AG09319 (cell line): ENCODE measurements around the gene SEC14L2.

Experiments
- DNase-seq: peaks from one replicate; pipeline ENCODE4 v3.0.0-alpha.2; 2010; ENCODE audit warnings: low read depth; ENCODE audit errors: extremely low read depth
- TF ChIP-seq, protein P1 (sequence below): IDR thresholded peaks from 2 replicates; pipeline ENCODE4 v1.5.1; 2011; ENCODE audit warnings: low read depth, mild to moderate bottlenecking, inconsistent platforms, low read length, moderate library complexity

The SEC14L2 gene

DNA sequence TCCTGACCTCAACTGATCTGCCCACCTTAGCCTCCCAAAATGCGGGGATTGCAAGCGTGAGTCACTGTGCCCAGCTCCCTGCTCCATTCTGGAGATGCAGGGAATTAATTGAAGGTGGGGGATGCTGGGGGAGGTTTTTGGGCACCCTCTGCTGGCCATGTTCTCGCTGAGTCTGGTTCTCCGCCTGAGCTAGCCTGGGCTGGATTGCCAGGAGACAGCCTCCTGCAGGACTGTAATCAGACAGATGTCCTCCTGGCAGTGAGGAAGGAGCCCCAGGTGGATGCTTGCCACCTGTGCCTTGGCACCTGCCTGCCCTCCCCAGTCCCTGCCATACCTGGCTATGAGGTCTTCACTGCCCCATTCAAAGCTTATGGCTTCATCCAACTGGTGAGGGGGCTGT, 34.1 kb downstream of the SEC14L2 start:
- no peak for DNase-seq
- TF ChIP-seq, protein P1, sequence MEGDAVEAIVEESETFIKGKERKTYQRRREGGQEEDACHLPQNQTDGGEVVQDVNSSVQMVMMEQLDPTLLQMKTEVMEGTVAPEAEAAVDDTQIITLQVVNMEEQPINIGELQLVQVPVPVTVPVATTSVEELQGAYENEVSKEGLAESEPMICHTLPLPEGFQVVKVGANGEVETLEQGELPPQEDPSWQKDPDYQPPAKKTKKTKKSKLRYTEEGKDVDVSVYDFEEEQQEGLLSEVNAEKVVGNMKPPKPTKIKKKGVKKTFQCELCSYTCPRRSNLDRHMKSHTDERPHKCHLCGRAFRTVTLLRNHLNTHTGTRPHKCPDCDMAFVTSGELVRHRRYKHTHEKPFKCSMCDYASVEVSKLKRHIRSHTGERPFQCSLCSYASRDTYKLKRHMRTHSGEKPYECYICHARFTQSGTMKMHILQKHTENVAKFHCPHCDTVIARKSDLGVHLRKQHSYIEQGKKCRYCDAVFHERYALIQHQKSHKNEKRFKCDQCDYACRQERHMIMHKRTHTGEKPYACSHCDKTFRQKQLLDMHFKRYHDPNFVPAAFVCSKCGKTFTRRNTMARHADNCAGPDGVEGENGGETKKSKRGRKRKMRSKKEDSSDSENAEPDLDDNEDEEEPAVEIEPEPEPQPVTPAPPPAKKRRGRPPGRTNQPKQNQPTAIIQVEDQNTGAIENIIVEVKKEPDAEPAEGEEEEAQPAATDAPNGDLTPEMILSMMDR, result no peak

DNA sequence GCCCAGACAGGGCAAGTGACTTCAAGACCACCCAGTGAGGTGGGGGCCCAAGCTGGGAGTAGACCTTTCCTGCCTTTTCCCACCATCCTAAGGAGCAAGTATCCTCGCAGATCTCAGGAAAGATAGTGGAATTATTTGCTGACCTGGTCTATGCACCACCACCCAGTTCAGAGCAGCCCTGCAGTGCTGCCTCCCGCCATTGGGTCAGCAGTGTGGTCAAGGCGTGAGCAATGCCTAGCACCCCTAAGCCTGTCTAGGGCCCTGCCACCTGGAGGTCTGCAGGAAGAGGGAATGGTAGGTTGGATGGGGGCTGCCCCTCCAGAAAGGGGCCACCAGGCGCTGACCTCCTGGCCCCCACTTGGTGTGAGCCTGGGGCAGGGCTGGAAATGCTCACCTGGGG, 35.3 kb downstream of the SEC14L2 start:
- TF ChIP-seq, protein P1, result no peak
- no peak for DNase-seq

DNA sequence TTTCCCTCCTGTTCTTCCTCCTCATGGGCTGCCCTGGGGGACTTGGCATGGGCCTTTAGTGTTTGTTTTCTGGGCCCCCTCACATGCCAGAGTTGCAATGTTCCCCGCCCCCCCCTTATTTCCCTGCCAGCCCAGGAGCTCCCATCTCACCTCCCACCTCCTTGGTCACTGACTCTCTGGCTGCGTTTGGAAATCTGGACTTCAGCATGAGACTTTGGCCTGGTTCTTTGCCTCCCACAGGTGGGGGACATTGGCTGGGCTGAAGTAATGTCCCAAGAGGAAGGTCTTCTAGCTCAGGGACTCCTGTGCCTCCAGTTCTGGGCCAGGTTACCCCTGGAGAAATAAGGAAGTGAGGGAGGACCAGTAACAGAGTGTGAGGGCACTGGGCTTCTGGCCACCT, 35.7 kb downstream of the SEC14L2 start:
- DNase-seq, result no peak
- TF ChIP-seq, protein P1, result no peak

DNA sequence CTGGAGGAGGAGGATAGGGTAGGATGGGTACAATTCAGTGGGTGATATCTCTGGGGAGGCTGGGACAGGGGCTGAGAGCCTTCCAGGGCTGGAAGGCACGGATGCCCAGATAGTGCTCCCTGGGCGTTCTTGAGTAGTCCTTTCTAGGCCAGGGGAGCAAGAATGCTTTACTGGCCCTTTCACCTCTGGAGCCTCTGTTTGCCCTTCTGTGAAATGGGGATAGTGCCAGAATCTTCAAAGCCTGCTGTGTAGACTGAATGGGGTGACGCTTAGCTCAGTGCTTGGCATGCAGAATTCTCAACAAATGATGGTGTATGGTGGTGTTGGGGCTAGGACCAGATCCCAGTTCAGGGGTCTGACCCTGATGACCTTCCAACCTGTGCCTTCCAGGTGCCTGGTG, 36.4 kb downstream of the SEC14L2 start:
- TF ChIP-seq, protein P1, result no peak
- no peak for DNase-seq

DNA sequence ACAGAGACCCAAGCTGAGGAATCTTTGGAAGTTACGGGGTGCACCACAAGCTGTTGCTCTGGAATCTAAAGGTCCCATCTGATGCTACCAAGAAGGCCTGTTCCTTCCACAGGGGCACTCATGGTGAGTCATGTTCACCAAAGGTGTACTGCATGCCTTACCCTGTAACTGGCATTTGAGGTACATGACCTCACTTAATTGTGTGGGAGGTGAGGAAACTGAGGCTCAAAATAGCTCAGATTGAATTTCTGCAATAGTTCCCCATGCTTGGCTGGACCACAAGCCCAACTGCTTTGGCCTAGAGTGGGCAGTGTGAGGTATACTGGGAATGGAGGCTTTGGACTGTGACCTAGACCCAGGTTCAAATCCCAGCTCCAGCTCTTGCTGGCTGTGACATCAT, 37.0 kb downstream of the SEC14L2 start:
- TF ChIP-seq, protein P1, result no peak
- no peak for DNase-seq

DNA sequence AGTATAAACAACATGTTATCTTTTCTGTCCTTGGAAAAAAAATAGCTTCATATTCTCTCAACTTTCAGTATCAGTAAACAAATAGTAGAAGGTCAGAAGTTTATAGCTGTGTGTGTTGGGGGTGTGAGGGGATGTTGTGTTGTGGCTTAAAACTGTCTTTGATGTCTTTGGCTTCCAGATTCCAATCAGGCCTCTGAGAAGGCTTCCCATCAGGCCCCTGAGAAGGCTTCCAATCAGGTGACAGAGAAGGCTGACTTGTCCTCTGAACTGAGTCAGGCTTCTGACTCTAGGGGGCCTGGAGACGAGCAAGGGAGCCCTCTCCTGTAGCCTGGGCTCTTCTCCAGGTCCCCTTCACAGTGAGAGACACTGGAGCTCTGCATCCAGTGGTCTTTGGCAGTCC, 38.0 kb downstream of the SEC14L2 start:
- TF ChIP-seq, protein P1, result no peak
- no peak for DNase-seq

DNA sequence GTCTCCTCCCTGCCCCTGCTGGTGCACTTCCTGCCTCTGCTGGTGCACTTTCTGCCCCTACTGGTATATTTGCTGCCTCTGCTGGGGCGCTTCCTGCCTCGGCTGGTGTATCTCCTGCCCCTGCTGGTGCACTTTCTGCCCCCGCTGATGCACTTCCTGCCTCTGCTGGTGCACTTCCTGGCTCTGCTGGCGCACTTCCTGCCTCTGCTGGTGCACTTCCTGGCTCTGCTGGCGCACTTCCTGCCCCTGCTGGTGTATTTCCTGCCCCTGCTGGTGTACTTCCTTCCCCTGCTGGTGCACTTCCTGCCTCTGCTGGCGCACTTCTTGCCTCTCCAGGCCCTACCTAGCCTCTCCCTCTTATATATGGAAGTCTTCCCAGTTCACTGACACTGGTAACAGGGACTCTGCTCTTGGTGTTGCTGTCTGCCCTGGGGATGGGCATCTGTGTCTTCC, 38.9 kb downstream of the SEC14L2 start:
- TF ChIP-seq, protein P1, result no peak
- no peak for DNase-seq
